ENCODE data around the gene TMPRSS11E. TPM values are rescaled to one million over a fixed set of nuclear protein-coding genes. Genes with fewer than 3 reads are reported as not detected.

The TMPRSS11E gene
- total RNA-seq, 1 experiment from 2014 or later, result not detected

- ATAC-seq, result no peak
These were observed 22.2 kb downstream of the TMPRSS11E start for GRCh38 chr4:68469482-68469881.

DNA sequence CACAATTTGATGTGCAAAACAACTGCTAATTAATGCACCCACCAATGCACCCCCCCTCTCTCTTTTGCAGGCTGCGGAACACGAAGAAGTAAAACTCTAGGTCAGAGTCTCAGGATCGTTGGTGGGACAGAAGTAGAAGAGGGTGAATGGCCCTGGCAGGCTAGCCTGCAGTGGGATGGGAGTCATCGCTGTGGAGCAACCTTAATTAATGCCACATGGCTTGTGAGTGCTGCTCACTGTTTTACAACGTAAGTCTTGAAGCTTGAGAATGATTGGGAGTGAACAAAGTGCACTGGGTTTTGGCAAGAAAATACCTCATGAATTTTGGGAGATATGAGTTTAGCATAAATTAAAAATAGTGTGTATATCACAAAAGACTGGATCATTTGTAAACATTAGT, 28.9 kb downstream of the TMPRSS11E start:
- Histone ChIP-seq H3K27ac (ENCODE audit: low read length) (no peak overlapping the region), H3K4me1 (ENCODE audit: control insufficient read depth, insufficient read depth, low read length) (no peaks in the 10 kb centered on the region), H3K27me3 (ENCODE audit: control insufficient read depth, insufficient read depth, low read length) (no peaks in the 10 kb centered on the region), H3K9me3 (ENCODE audit: control insufficient read depth, insufficient read depth, low read depth, low read length) (no peaks in the 10 kb centered on the region), H3K36me3 (ENCODE audit: control insufficient read depth, insufficient read depth, low read length) (no peaks in the 10 kb centered on the region), H3K4me3 (ENCODE audit: low read depth in 2 of 2, low read length in 2 of 2) (no peak overlapping the region)
- DNase-seq (ENCODE audit: low read depth, low spot score) (no peak), ATAC-seq (no peak)
- POLR2A ChIA-PET, result no interaction called here
- intact Hi-C loops (cut with micrococcal nuclease; ENCODE audit: unreplicated experiment), result no loop called here
- CTCF ChIA-PET, result no interaction called here
- in situ Hi-C loops (cut with HindIII; ENCODE audit: low pct_unique_long_range_greater_than_20kb, low sequenced_read_pairs), result no loop called here
- no TSS peak for BruUV-seq (replicated peaks)
- TF ChIP-seq TCF7L2 (IDR thresholded peaks at IDR 0.05; ENCODE audit: low read depth, low read length) (no peak), CTCF (IDR thresholded peaks at IDR 0.05) (no peak), POLR2AphosphoS5 (IDR thresholded peaks at IDR 0.05; ENCODE audit: low read depth, low read length) (no peak), SIN3A (IDR thresholded peaks at IDR 0.05; ENCODE audit: borderline replicate concordance, insufficient read depth, low read depth, low read length) (no peak)
- TF ChIP-seq, protein P1, sequence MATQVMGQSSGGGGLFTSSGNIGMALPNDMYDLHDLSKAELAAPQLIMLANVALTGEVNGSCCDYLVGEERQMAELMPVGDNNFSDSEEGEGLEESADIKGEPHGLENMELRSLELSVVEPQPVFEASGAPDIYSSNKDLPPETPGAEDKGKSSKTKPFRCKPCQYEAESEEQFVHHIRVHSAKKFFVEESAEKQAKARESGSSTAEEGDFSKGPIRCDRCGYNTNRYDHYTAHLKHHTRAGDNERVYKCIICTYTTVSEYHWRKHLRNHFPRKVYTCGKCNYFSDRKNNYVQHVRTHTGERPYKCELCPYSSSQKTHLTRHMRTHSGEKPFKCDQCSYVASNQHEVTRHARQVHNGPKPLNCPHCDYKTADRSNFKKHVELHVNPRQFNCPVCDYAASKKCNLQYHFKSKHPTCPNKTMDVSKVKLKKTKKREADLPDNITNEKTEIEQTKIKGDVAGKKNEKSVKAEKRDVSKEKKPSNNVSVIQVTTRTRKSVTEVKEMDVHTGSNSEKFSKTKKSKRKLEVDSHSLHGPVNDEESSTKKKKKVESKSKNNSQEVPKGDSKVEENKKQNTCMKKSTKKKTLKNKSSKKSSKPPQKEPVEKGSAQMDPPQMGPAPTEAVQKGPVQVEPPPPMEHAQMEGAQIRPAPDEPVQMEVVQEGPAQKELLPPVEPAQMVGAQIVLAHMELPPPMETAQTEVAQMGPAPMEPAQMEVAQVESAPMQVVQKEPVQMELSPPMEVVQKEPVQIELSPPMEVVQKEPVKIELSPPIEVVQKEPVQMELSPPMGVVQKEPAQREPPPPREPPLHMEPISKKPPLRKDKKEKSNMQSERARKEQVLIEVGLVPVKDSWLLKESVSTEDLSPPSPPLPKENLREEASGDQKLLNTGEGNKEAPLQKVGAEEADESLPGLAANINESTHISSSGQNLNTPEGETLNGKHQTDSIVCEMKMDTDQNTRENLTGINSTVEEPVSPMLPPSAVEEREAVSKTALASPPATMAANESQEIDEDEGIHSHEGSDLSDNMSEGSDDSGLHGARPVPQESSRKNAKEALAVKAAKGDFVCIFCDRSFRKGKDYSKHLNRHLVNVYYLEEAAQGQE (IDR thresholded peaks at IDR 0.05; ENCODE audit: insufficient read depth in 1 of 2, low read depth in 2 of 2, low read length in 1 of 2), result no peak

More at GRCh38 chr4:68469482-68469881, 22.2 kb downstream of the TMPRSS11E start:
- Histone ChIP-seq H3K9me3 (ENCODE audit: control insufficient read depth, insufficient read depth, low read depth, low read length) (no peaks in the 10 kb centered on the region), H3K27me3 (ENCODE audit: control insufficient read depth, insufficient read depth, low read length) (no peaks in the 10 kb centered on the region), H3K4me1 (ENCODE audit: control insufficient read depth, insufficient read depth, low read length) (no peaks in the 10 kb centered on the region), H3K27ac (ENCODE audit: low read length) (no peak overlapping the region), H3K36me3 (ENCODE audit: control insufficient read depth, insufficient read depth, low read length) (no peaks in the 10 kb centered on the region), H3K4me3 (ENCODE audit: low read depth in 2 of 2, low read length in 2 of 2) (no peak overlapping the region)
- CTCF ChIA-PET, result no interaction called here
- POLR2A ChIA-PET, result no interaction called here
- TF ChIP-seq, protein P1 (IDR thresholded peaks at IDR 0.05; ENCODE audit: insufficient read depth in 1 of 2, low read depth in 2 of 2, low read length in 1 of 2), result no peak
- TF ChIP-seq TCF7L2 (IDR thresholded peaks at IDR 0.05; ENCODE audit: low read depth, low read length), result no peak
- no peak for TF ChIP-seq POLR2AphosphoS5 (IDR thresholded peaks at IDR 0.05; ENCODE audit: low read depth, low read length)
- TF ChIP-seq SIN3A (IDR thresholded peaks at IDR 0.05; ENCODE audit: borderline replicate concordance, insufficient read depth, low read depth, low read length), result no peak
- no peak for TF ChIP-seq CTCF (IDR thresholded peaks at IDR 0.05)
- BruUV-seq (replicated peaks), result no TSS peak
- in situ Hi-C loops (cut with HindIII; ENCODE audit: low pct_unique_long_range_greater_than_20kb, low sequenced_read_pairs), result no loop called here
- DNase-seq (ENCODE audit: low read depth, low spot score), result no peak
- intact Hi-C loops (cut with micrococcal nuclease; ENCODE audit: unreplicated experiment), result no loop called here
